B cell (primary cell): ENCODE data around the gene HSPA14. TPM values are rescaled to one million over a fixed set of nuclear protein-coding genes. Genes with fewer than 3 reads are reported as not detected.

Source experiments
- ATAC-seq: fragments of 200-7000 bp; cut with Tn5 transposase; one replicate; pipeline ENCODE4 v1.10.0; 2021; ENCODE audit warnings: low read depth, mild to moderate bottlenecking, moderate number of reproducible peaks, moderate library complexity
- CTCF ChIA-PET: fragments of 350-600 bp; sonication (Branson Sonifier 250); formaldehyde crosslinking; loops from one replicate; lab custom pipeline; 2021; ENCODE audit warnings: antibody characterized with exemption, inconsistent platforms; lab: Charles Lee
- POLR2A ChIA-PET: fragments of 350-600 bp; sonication (Branson Sonifier 250); formaldehyde crosslinking; loops from one replicate; lab custom pipeline; 2021; ENCODE audit warnings: antibody characterized with exemption; lab: Charles Lee
- DNase-seq: peaks from one replicate; pipeline ENCODE4 v3.0.0; 2013
- H2AFZ ChIP-seq: 2 replicates; pipeline ENCODE4 v1.6.1; 2012; ENCODE audit warnings: mild to moderate bottlenecking, low read depth, low read length; ENCODE audit not compliant: insufficient read depth, poor library complexity, severe bottlenecking
- H3K27ac ChIP-seq, 2 donors: 1 replicate in 1 of 2; 2 replicates in 1 of 2; pipeline ENCODE4 v1.5.1; 2012 to 2013; ENCODE audit warnings: low read length in 2 of 2, mild to moderate bottlenecking in 2 of 2, moderate library complexity in 1 of 2
- H3K27me3 ChIP-seq, 4 experiments: fragments of 200-600 bp in 1 of 4; sonication (generic) in 1 of 4; replicated peaks in 1 of 4; 1 replicate in 2 of 4; 2 replicates in 2 of 4; pipeline versions ENCODE4 v1.6.1 to v1.7.0; 2013 to 2016; ENCODE audit warnings: low read length in 3 of 4, mild to moderate bottlenecking in 2 of 4, mixed read lengths in 1 of 4, moderate library complexity in 1 of 4; ENCODE audit not compliant: insufficient read depth in 4 of 4, control insufficient read depth in 3 of 4; ENCODE audit errors: control extremely low read depth in 1 of 4
- H3K36me3 ChIP-seq, 2 experiments: replicated peaks in 1 of 2; 1 replicate in 1 of 2; 2 replicates in 1 of 2; pipeline versions ENCODE4 v1.6.1 to v1.7.1; 2013; ENCODE audit warnings: low read length in 1 of 2; ENCODE audit not compliant: insufficient read depth in 2 of 2, control insufficient read depth in 1 of 2; ENCODE audit errors: control extremely low read depth in 1 of 2, extremely low read depth in 1 of 2
- H3K4me1 ChIP-seq, 2 donors: fragments of 200-600 bp in 1 of 2; sonication (generic) in 1 of 2; 1 replicate in 1 of 2; 2 replicates in 1 of 2; pipeline versions ENCODE4 v1.5.1 to v1.6.1; 2013 to 2017; ENCODE audit warnings: low read length in 2 of 2; ENCODE audit not compliant: control insufficient read depth in 2 of 2, insufficient read depth in 2 of 2
- H3K4me2 ChIP-seq: replicated peaks from 2 replicates; pipeline ENCODE3; 2012; ENCODE audit warnings: mild to moderate bottlenecking, low read depth, low read length; ENCODE audit not compliant: poor library complexity, severe bottlenecking
- H3K4me3 ChIP-seq, 5 experiments: fragments of 200-600 bp in 1 of 5; sonication (generic) in 1 of 5; 1 replicate in 3 of 5; 2 replicates in 2 of 5; pipeline versions ENCODE4 v1.5.1 to v1.7.0; 2011 to 2016; ENCODE audit warnings: low read length in 4 of 5, mild to moderate bottlenecking in 4 of 5, low read depth in 2 of 5, control low read depth in 1 of 5, moderate library complexity in 1 of 5; ENCODE audit not compliant: insufficient read depth in 1 of 5; ENCODE audit errors: control extremely low read depth in 1 of 5, extremely low read depth in 1 of 5
- H3K79me2 ChIP-seq: fragments of 200-600 bp; sonication (generic); one replicate; pipeline ENCODE4 v1.6.0; 2016; ENCODE audit warnings: low read length; ENCODE audit not compliant: control insufficient read depth, insufficient read depth
- H3K9ac ChIP-seq: fragments of 200-600 bp; sonication (generic); 2 replicates; pipeline ENCODE4 v1.6.1; 2017; ENCODE audit warnings: mild to moderate bottlenecking, low read length, moderate library complexity
- H3K9me3 ChIP-seq, 3 donors: one replicate each; pipeline versions ENCODE4 v1.6.1 to v1.7.1; 2013; ENCODE audit warnings: low read length in 2 of 3; ENCODE audit not compliant: control insufficient read depth in 2 of 3, insufficient read depth in 1 of 3; ENCODE audit errors: control extremely low read depth in 1 of 3
- H4K20me1 ChIP-seq: 2 replicates; pipeline ENCODE4 v1.6.0; 2012; ENCODE audit warnings: mild to moderate bottlenecking, low read length; ENCODE audit not compliant: insufficient read depth, control insufficient read depth, poor library complexity, severe bottlenecking
- H3K27ac Mint-ChIP-seq: one replicate; pipeline ENCODE4 v1.8.0; 2021; ENCODE audit warnings: mixed read lengths
- H3K27me3 Mint-ChIP-seq: one replicate; pipeline ENCODE4 v1.8.0; 2021; ENCODE audit warnings: mixed read lengths
- H3K4me1 Mint-ChIP-seq: one replicate; pipeline ENCODE4 v1.8.0; 2021; ENCODE audit warnings: mixed read lengths
- H3K4me3 Mint-ChIP-seq: one replicate; pipeline ENCODE4 v1.8.0; 2021; ENCODE audit warnings: mixed read lengths
- H3K9me3 Mint-ChIP-seq: one replicate; pipeline ENCODE4 v1.8.0; 2022; ENCODE audit warnings: mixed read lengths; ENCODE audit not compliant: insufficient read depth
- EZH2 ChIP-seq: IDR thresholded peaks from 2 replicates; pipeline ENCODE4 v1.6.1; 2012; ENCODE audit warnings: borderline replicate concordance, low read depth, mild to moderate bottlenecking, moderate library complexity, low read length; ENCODE audit not compliant: insufficient read depth, poor library complexity, severe bottlenecking
- WGBS: methylation state at CpG from one replicate; pipeline ENCODE4 v1.1.5; 2013; ENCODE audit warnings: missing lambda C conversion rate; ENCODE audit not compliant: insufficient coverage; 5-methylcytosine and 5-hydroxymethylcytosine counted together
- intact Hi-C: fragments of 100-400 bp; cut with micrococcal nuclease; formaldehyde crosslinking; loops from one replicate; pipeline ENCODE4 v1.10.0; 2022
- polyA plus RNA-seq: library from polyadenylated mRNA; depleted of rRNA; stranded (reverse); fragments of >200 nt; gene quantifications from 2 replicates; pipeline ENCODE4 v1.2.3, GENCODE V29; 2012
- total RNA-seq, 2 donors: library from RNA; stranded (reverse); fragments of 120-200 nt in 1 of 2; gene quantifications; 1 replicate in 1 of 2; 2 replicates in 1 of 2; pipeline versions ENCODE4 v1.2.3 to v1.2.4, GENCODE V29; 2013 to 2022
- TF ChIP-seq, protein P1 (sequence below): fragments of 200-600 bp; IDR thresholded peaks from one replicate; pipeline ENCODE4 v1.8.0; 2022; ENCODE audit warnings: antibody characterized with exemption, mild to moderate bottlenecking

Gene HSPA14
- total and polyA plus RNA-seq, 2 donors (not counting 1 experiment from before 2014, with no cell fraction given): 10.8 to 12.8 TPM

- Histone ChIP-seq H3K4me3 (no peak overlapping the region), H3K27ac (no peak overlapping the region), H3K36me3 (no peaks in the 10 kb centered on the region), H3K4me1 (peaks cover 16 to 18% of the 10 kb centered on the region in 2 donors), H3K9ac (no peak overlapping the region), H3K4me2 (no peak overlapping the region), H2AFZ (no peak overlapping the region), H3K9me3 (peaks cover 0 to 7% (median 0%) of the 10 kb centered on the region in 3 donors), H4K20me1 (no peaks in the 10 kb centered on the region), H3K79me2 (no peaks in the 10 kb centered on the region), H3K27me3 (no peaks in the 10 kb centered on the region)
- POLR2A ChIA-PET: no interaction called here
- Mint-ChIP-seq H3K27ac (no peak overlapping the region), H3K27me3 (no peaks in the 10 kb centered on the region), H3K4me3 (no peak overlapping the region), H3K4me1 (peaks cover 31% of the 10 kb centered on the region), H3K9me3 (no peaks in the 10 kb centered on the region)
- WGBS: 100% methylated on average over 2 of the region's 6 CpGs
- ATAC-seq: no peak
- TF ChIP-seq, protein P1, sequence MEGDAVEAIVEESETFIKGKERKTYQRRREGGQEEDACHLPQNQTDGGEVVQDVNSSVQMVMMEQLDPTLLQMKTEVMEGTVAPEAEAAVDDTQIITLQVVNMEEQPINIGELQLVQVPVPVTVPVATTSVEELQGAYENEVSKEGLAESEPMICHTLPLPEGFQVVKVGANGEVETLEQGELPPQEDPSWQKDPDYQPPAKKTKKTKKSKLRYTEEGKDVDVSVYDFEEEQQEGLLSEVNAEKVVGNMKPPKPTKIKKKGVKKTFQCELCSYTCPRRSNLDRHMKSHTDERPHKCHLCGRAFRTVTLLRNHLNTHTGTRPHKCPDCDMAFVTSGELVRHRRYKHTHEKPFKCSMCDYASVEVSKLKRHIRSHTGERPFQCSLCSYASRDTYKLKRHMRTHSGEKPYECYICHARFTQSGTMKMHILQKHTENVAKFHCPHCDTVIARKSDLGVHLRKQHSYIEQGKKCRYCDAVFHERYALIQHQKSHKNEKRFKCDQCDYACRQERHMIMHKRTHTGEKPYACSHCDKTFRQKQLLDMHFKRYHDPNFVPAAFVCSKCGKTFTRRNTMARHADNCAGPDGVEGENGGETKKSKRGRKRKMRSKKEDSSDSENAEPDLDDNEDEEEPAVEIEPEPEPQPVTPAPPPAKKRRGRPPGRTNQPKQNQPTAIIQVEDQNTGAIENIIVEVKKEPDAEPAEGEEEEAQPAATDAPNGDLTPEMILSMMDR: no peak
- no peak for TF ChIP-seq EZH2
- CTCF ChIA-PET: interaction anchor here (0.7 to 4.4 kb wide), 29 partner anchors 8 to 625 kb away, joined by 3 to 71 read pairs (median 7); partner anchors contain the start of genes CDNF, HSPA14 and MSANTD7
- intact Hi-C loops: loop anchor here (2.0 to 5.0 kb wide), 2 partner anchors 71 to 165 kb away; no protein-coding TSS in a partner anchor
- DNase-seq: no peak
These were observed 16.3 kb upstream of the HSPA14 start for GRCh38 chr10:14821635-14822375.
